GM13976 (cell line): ENCODE measurements around the gene STRBP.
"Not testable (repeated sequence)": the region's sequence is repeated elsewhere in the genome, so short reads cannot be mapped to it uniquely, and the experiment has no call there.

ENCODE experiments used
- DNase-seq: peaks from one replicate; pipeline ENCODE4 v3.0.0; 2012; ENCODE audit warnings: low spot score
- CTCF ChIP-seq: IDR thresholded peaks from 2 replicates; pipeline ENCODE4 v1.5.1; 2012; ENCODE audit warnings: borderline replicate concordance, mild to moderate bottlenecking; ENCODE audit not compliant: insufficient read depth; ENCODE audit errors: extremely low read depth, missing control alignments, control extremely low read depth
- in situ Hi-C: fragments of 300-500 bp; cut with MboI; formaldehyde crosslinking; loops from one replicate; pipeline ENCODE4 v1.12.0; 2022; ENCODE audit warnings: low sequenced_read_pairs, mixed read lengths, inconsistent platforms; ENCODE audit not compliant: unreplicated experiment

Gene STRBP

GRCh38 chr9:123284656-123285055, 16.3 kb upstream of the STRBP start:
- in situ Hi-C loops: no loop called here
- no peak for DNase-seq

GRCh38 chr9:123283455-123283854, 15.1 kb upstream of the STRBP start:
- no peak for TF ChIP-seq CTCF
- DNase-seq: no peak
- in situ Hi-C loops: no loop called here

More at GRCh38 chr9:123284656-123285055, 16.3 kb upstream of the STRBP start:
- no peak for TF ChIP-seq CTCF

DNA sequence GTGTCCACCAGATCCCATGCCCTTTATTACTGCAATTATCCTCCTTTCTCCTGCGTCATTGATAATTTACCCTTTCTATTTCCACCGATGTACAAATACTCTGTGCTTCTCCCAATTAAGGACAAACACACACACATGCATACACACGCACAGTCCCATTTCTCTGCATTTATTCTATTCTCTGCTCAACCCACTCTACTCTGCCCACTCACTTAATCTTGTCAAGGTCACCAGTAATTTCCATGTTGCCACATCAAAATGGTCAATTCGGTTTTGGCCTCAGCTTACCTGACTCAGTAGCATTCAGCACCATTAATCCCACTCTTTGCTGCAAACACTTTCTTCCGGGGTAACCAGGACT, 14.6 kb upstream of the STRBP start:
- in situ Hi-C loops: no loop called here
- DNase-seq: no peak
- TF ChIP-seq CTCF: no peak

- DNase-seq: no peak
- in situ Hi-C loops: no loop called here
- no peak for TF ChIP-seq CTCF
These were observed 14.1 kb upstream of the STRBP start for GRCh38 chr9:123282362-123283047.

DNA sequence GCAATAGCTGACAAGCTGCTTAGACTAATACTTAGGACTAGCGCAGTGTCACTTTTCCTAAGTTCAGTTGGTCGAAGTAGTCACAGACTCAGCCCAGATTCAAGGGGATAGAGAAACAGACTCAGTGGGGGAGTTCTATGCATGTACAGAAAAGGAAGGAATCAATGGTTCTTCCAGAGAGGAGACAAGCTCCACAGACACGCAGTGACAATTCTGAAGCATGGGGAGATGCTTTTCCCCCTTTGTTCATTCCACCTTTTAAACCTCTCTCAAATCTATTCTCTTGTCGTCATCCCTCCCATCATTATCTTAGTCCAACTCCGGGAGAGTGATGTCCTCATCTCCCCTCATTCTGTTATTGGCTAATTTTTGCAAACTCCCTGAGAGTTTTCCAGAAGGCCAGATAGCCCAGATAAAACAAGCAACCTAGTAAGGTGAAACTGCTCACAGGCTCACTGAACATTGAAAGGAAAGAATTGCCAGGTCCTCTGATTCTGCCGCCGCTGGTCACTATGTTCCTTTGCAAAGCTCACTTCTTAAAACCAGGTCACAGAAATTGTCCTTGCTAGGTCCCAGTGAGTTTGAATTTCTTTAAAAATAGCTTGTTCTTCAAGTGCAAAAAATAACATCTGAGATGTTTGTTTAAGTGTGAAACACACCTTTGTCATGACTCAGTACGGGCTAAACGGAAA, 13.4 kb upstream of the STRBP start:
- DNase-seq: no peak
- TF ChIP-seq CTCF: no peak
- in situ Hi-C loops: no loop called here

- DNase-seq, in situ Hi-C loops: not testable (repeated sequence)
These were observed 10.6 kb upstream of the STRBP start for GRCh38 chr9:123278879-123279493.

- TF ChIP-seq CTCF: no peak
- DNase-seq: no peak
- in situ Hi-C loops: no loop called here
These were observed 10.0 kb upstream of the STRBP start for GRCh38 chr9:123278361-123278760.
